Right atrium auricular region (tissue), 2 donors: Measurements from ENCODE around the gene P3H4. TPM values are rescaled to one million over a fixed set of nuclear protein-coding genes. Genes with fewer than 3 reads are reported as not detected.
A peak's percentile ranks its signal among the peaks of the same experiment; 100 is the strongest.

Source experiments
- DNase-seq: peaks from one replicate; pipeline ENCODE4 v3.0.0-alpha.2; 2019; ENCODE audit warnings: low spot score
- H3K27ac ChIP-seq, 2 donors: fragments of 200-600 bp; sonication (generic); 1 replicate in 1 of 2; 2 replicates in 1 of 2; pipeline ENCODE4 v1.5.1; 2016 to 2019
- H3K27me3 ChIP-seq, 2 donors: fragments of 200-600 bp; sonication (generic); one replicate each; pipeline versions ENCODE4 v1.5.1 to v1.6.0; 2017 to 2019
- H3K36me3 ChIP-seq: fragments of 200-600 bp; sonication (generic); one replicate; pipeline ENCODE4 v1.5.1; 2016
- H3K4me1 ChIP-seq, 2 donors: fragments of 200-600 bp; sonication (generic); one replicate each; pipeline versions ENCODE4 v1.5.1 to v1.6.0; 2017 to 2019
- H3K4me3 ChIP-seq, 2 donors: fragments of 200-600 bp; sonication (generic); 1 replicate in 1 of 2; 2 replicates in 1 of 2; pipeline ENCODE4 v1.5.1; 2017 to 2019; ENCODE audit warnings: mild to moderate bottlenecking in 1 of 2, moderate library complexity in 1 of 2
- H3K9me3 ChIP-seq, 2 donors: fragments of 200-600 bp; sonication (generic); one replicate each; pipeline ENCODE4 v1.5.1; 2019
- CTCF ChIP-seq, 2 donors: fragments of 200-600 bp; sonication (generic); IDR thresholded peaks; one replicate each; pipeline ENCODE4 v1.5.1; 2019; ENCODE audit warnings: antibody characterized with exemption in 2 of 2
- total RNA-seq, 2 donors: library from RNA; depleted of rRNA; stranded (reverse); fragments of >200 nt; gene quantifications; one replicate each; pipeline ENCODE4 v1.1.0, GENCODE V29; 2016

Gene P3H4
- total RNA-seq, 2 donors from 2014 or later: 15.4 to 16.2 TPM

GRCh38 chr17:41806685-41807445 lies 4.9 kb downstream of the P3H4 start:
- no peak for TF ChIP-seq CTCF (IDR thresholded peaks at IDR 0.05)
- Histone ChIP-seq H3K9me3 (no peaks in the 10 kb centered on the region), H3K4me1 (peaks cover 0 to 27% of the 10 kb centered on the region in 2 donors), H3K27me3 (no peaks in the 10 kb centered on the region), H3K4me3 (no peak overlapping the region), H3K36me3 (peaks cover 12% of the 10 kb centered on the region), H3K27ac (no peak overlapping the region)
- DNase-seq: no peak

- H3K4me3 ChIP-seq: no peak overlapping the region
- no peaks in the 10 kb centered on the region for H3K27me3 ChIP-seq
- H3K27ac ChIP-seq: no peak overlapping the region
- peaks cover 0 to 11% of the 10 kb centered on the region in 2 donors for H3K4me1 ChIP-seq
- H3K36me3 ChIP-seq: peaks cover 12% of the 10 kb centered on the region
- no peaks in the 10 kb centered on the region for H3K9me3 ChIP-seq
- TF ChIP-seq CTCF (IDR thresholded peaks at IDR 0.05): no peak
- DNase-seq: no peak
Measured at GRCh38 chr17:41803049-41804020, 8.4 kb downstream of the P3H4 start.

GRCh38 chr17:41801374-41802271 lies 10.1 kb downstream of the P3H4 start:
- peaks cover 10% of the 10 kb centered on the region for H3K36me3 ChIP-seq
- H3K9me3 ChIP-seq: no peaks in the 10 kb centered on the region
- H3K4me1 ChIP-seq: peaks cover 0 to 11% of the 10 kb centered on the region in 2 donors
- peak; percentile 89 for DNase-seq
- no peak overlapping the region for H3K4me3 ChIP-seq
- TF ChIP-seq CTCF (IDR thresholded peaks at IDR 0.05): peak; percentile 94 to 99
- no peak overlapping the region for H3K27ac ChIP-seq
- H3K27me3 ChIP-seq: no peaks in the 10 kb centered on the region

GRCh38 chr17:41800601-41801373 lies 11.0 kb downstream of the P3H4 start:
- TF ChIP-seq CTCF (IDR thresholded peaks at IDR 0.05): no peak
- no peak overlapping the region for H3K27ac ChIP-seq
- H3K9me3 ChIP-seq: no peaks in the 10 kb centered on the region
- no peaks in the 10 kb centered on the region for H3K27me3 ChIP-seq
- no peak overlapping the region for H3K4me3 ChIP-seq
- no peak for DNase-seq
- H3K4me1 ChIP-seq: peaks cover 0 to 11% of the 10 kb centered on the region in 2 donors
- peaks cover 5% of the 10 kb centered on the region for H3K36me3 ChIP-seq

- H3K27me3 ChIP-seq: no peaks in the 10 kb centered on the region
- no peaks in the 10 kb centered on the region for H3K36me3 ChIP-seq
- DNase-seq: no peak
- H3K4me3 ChIP-seq: no peak overlapping the region
- no peak overlapping the region for H3K27ac ChIP-seq
- H3K4me1 ChIP-seq: peaks cover 0 to 14% of the 10 kb centered on the region in 2 donors
- no peak for TF ChIP-seq CTCF (IDR thresholded peaks at IDR 0.05)
- no peaks in the 10 kb centered on the region for H3K9me3 ChIP-seq
Measured at GRCh38 chr17:41799366-41799765, 12.4 kb downstream of the P3H4 start.
